ENCODE data around the gene CETN3. TPM values are rescaled to one million over a fixed set of nuclear protein-coding genes. Genes with fewer than 3 reads are reported as not detected.

Gene CETN3
- total and polyA plus RNA-seq, 2 experiments from 2014 or later: 22.1 to 107 TPM

DNA sequence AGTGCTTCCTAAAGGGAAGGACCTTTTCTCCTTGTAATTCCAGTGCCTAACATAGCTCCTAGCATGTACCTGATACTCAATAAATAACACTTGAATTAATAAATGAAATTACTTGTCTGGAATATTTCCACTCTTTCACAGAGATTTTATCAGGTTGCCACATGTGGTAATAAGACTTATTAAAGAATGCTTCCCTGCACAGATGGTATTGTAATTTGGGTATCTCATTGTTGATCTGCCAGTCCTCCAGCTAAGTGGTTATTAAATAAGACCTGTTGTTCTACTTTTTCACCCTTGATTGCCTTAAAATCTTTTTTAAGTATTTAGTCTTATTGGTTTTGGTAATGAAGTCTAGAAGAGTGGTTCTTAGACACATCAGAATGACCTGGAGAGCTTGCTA lies 28.1 kb upstream of the CETN3 start:
- peaks cover 9% of the 10 kb centered on the region for H3K4me1 Mint-ChIP-seq
- H3K36me3 ChIP-seq (ENCODE audit: insufficient read depth): no peaks in the 10 kb centered on the region
- H3K4me3 Mint-ChIP-seq: no peak overlapping the region

More for the DNA sequence above, 28.1 kb upstream of the CETN3 start:
- TF ChIP-seq ZNF331 (CRISPR knock-in tag; IDR thresholded peaks at IDR 0.05; ENCODE audit: low read depth) (no peak), EZH2phosphoT487 (IDR thresholded peaks at IDR 0.05; ENCODE audit: unreplicated experiment) (no peak), STAT1 (IDR thresholded peaks at IDR 0.05; ENCODE audit: unreplicated experiment) (no peak), EZH2 (IDR thresholded peaks at IDR 0.05; ENCODE audit: low read depth, unreplicated experiment) (no peak), ZNF114 (CRISPR knock-in tag; IDR thresholded peaks at IDR 0.05) (no peak), JUNB (IDR thresholded peaks at IDR 0.05; ENCODE audit: unreplicated experiment) (no peak), CREB1 (CRISPR knock-in tag; IDR thresholded peaks at IDR 0.05; ENCODE audit: low read depth) (no peak), NANOG (IDR thresholded peaks at IDR 0.05; ENCODE audit: borderline replicate concordance) (no peak), POLR2AphosphoS5 (IDR thresholded peaks at IDR 0.05; ENCODE audit: low read depth) (no peak)
- TF ChIP-seq, protein P1, sequence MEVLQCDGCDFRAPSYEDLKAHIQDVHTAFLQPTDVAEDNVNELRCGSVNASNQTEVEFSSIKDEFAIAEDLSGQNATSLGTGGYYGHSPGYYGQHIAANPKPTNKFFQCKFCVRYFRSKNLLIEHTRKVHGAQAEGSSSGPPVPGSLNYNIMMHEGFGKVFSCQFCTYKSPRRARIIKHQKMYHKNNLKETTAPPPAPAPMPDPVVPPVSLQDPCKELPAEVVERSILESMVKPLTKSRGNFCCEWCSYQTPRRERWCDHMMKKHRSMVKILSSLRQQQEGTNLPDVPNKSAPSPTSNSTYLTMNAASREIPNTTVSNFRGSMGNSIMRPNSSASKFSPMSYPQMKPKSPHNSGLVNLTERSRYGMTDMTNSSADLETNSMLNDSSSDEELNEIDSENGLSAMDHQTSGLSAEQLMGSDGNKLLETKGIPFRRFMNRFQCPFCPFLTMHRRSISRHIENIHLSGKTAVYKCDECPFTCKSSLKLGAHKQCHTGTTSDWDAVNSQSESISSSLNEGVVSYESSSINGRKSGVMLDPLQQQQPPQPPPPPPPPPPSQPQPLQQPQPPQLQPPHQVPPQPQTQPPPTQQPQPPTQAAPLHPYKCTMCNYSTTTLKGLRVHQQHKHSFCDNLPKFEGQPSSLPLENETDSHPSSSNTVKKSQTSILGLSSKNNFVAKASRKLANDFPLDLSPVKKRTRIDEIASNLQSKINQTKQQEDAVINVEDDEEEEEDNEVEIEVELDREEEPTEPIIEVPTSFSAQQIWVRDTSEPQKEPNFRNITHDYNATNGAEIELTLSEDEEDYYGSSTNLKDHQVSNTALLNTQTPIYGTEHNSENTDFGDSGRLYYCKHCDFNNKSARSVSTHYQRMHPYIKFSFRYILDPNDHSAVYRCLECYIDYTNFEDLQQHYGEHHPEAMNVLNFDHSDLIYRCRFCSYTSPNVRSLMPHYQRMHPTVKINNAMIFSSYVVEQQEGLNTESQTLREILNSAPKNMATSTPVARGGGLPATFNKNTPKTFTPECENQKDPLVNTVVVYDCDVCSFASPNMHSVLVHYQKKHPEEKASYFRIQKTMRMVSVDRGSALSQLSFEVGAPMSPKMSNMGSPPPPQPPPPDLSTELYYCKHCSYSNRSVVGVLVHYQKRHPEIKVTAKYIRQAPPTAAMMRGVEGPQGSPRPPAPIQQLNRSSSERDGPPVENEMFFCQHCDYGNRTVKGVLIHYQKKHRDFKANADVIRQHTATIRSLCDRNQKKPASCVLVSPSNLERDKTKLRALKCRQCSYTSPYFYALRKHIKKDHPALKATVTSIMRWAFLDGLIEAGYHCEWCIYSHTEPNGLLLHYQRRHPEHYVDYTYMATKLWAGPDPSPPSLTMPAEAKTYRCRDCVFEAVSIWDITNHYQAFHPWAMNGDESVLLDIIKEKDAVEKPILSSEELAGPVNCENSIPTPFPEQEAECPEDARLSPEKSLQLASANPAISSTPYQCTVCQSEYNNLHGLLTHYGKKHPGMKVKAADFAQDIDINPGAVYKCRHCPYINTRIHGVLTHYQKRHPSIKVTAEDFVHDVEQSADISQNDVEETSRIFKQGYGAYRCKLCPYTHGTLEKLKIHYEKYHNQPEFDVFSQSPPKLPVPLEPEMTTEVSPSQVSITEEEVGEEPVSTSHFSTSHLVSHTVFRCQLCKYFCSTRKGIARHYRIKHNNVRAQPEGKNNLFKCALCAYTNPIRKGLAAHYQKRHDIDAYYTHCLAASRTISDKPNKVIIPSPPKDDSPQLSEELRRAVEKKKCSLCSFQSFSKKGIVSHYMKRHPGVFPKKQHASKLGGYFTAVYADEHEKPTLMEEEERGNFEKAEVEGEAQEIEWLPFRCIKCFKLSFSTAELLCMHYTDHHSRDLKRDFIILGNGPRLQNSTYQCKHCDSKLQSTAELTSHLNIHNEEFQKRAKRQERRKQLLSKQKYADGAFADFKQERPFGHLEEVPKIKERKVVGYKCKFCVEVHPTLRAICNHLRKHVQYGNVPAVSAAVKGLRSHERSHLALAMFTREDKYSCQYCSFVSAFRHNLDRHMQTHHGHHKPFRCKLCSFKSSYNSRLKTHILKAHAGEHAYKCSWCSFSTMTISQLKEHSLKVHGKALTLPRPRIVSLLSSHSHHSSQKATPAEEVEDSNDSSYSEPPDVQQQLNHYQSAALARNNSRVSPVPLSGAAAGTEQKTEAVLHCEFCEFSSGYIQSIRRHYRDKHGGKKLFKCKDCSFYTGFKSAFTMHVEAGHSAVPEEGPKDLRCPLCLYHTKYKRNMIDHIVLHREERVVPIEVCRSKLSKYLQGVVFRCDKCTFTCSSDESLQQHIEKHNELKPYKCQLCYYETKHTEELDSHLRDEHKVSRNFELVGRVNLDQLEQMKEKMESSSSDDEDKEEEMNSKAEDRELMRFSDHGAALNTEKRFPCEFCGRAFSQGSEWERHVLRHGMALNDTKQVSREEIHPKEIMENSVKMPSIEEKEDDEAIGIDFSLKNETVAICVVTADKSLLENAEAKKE (CRISPR knock-in tag; IDR thresholded peaks at IDR 0.05): no peak
- TF ChIP-seq, protein P2, sequence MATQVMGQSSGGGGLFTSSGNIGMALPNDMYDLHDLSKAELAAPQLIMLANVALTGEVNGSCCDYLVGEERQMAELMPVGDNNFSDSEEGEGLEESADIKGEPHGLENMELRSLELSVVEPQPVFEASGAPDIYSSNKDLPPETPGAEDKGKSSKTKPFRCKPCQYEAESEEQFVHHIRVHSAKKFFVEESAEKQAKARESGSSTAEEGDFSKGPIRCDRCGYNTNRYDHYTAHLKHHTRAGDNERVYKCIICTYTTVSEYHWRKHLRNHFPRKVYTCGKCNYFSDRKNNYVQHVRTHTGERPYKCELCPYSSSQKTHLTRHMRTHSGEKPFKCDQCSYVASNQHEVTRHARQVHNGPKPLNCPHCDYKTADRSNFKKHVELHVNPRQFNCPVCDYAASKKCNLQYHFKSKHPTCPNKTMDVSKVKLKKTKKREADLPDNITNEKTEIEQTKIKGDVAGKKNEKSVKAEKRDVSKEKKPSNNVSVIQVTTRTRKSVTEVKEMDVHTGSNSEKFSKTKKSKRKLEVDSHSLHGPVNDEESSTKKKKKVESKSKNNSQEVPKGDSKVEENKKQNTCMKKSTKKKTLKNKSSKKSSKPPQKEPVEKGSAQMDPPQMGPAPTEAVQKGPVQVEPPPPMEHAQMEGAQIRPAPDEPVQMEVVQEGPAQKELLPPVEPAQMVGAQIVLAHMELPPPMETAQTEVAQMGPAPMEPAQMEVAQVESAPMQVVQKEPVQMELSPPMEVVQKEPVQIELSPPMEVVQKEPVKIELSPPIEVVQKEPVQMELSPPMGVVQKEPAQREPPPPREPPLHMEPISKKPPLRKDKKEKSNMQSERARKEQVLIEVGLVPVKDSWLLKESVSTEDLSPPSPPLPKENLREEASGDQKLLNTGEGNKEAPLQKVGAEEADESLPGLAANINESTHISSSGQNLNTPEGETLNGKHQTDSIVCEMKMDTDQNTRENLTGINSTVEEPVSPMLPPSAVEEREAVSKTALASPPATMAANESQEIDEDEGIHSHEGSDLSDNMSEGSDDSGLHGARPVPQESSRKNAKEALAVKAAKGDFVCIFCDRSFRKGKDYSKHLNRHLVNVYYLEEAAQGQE (IDR thresholded peaks at IDR 0.05; ENCODE audit: unreplicated experiment): no peak
- TF ChIP-seq, protein P3, sequence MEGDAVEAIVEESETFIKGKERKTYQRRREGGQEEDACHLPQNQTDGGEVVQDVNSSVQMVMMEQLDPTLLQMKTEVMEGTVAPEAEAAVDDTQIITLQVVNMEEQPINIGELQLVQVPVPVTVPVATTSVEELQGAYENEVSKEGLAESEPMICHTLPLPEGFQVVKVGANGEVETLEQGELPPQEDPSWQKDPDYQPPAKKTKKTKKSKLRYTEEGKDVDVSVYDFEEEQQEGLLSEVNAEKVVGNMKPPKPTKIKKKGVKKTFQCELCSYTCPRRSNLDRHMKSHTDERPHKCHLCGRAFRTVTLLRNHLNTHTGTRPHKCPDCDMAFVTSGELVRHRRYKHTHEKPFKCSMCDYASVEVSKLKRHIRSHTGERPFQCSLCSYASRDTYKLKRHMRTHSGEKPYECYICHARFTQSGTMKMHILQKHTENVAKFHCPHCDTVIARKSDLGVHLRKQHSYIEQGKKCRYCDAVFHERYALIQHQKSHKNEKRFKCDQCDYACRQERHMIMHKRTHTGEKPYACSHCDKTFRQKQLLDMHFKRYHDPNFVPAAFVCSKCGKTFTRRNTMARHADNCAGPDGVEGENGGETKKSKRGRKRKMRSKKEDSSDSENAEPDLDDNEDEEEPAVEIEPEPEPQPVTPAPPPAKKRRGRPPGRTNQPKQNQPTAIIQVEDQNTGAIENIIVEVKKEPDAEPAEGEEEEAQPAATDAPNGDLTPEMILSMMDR (conservative IDR thresholded peaks at IDR 0.05; ENCODE audit: low read depth in 2 of 2): no peak
- TF ChIP-seq, protein P4, sequence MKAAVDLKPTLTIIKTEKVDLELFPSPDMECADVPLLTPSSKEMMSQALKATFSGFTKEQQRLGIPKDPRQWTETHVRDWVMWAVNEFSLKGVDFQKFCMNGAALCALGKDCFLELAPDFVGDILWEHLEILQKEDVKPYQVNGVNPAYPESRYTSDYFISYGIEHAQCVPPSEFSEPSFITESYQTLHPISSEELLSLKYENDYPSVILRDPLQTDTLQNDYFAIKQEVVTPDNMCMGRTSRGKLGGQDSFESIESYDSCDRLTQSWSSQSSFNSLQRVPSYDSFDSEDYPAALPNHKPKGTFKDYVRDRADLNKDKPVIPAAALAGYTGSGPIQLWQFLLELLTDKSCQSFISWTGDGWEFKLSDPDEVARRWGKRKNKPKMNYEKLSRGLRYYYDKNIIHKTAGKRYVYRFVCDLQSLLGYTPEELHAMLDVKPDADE (IDR thresholded peaks at IDR 0.05): no peak
- peaks cover 1% of the 10 kb centered on the region for H3K27me3 Mint-ChIP-seq (ENCODE audit: insufficient read depth, low read depth, poor library complexity)
- Histone ChIP-seq H3F3A (replicated peaks; ENCODE audit: low read depth) (no peaks in the 10 kb centered on the region), H3K79me2 (replicated peaks; ENCODE audit: insufficient read depth) (no peaks in the 10 kb centered on the region), H3K4me3 (no peak overlapping the region), H3K27ac (ENCODE audit: low read depth) (no peak overlapping the region), H4K20me1 (replicated peaks; ENCODE audit: insufficient read depth) (no peaks in the 10 kb centered on the region), H2AFZ (no peak overlapping the region), H3K27me3 (ENCODE audit: insufficient read depth) (no peaks in the 10 kb centered on the region), H3K4me1 (ENCODE audit: insufficient read depth) (0 out of 2 replicates have a peak, but pooled peaks cover 5% of the 10 kb centered on the region), H3K4me2 (no peak overlapping the region), H3K9me2 (ENCODE audit: insufficient read depth) (no peaks in the 10 kb centered on the region)
- ATAC-seq: no peak
- H3K36me3 Mint-ChIP-seq (ENCODE audit: low read depth): no peaks in the 10 kb centered on the region
- DNase-seq (ENCODE audit: low spot score): no peak
- H3K9me3 Mint-ChIP-seq: no peaks in the 10 kb centered on the region
- no peak overlapping the region for H3K27ac Mint-ChIP-seq

All from GM23338 (cell line).